Suppressor macrophage treated with lipopolysaccharide for 4 hours (primary cell): Measurements from ENCODE around the gene PTPRR.
A peak's percentile ranks its signal among the peaks of the same experiment; 100 is the strongest.

ENCODE experiments used
- DNase-seq: peaks from one replicate; pipeline ENCODE4 v3.0.0-alpha.2; 2020

Gene PTPRR

GRCh38 chr12:70683976-70684375 lies 236.6 kb downstream of the PTPRR start:
- no peak for DNase-seq

- DNase-seq, result no peak
Measured at GRCh38 chr12:70671698-70672097, 248.8 kb downstream of the PTPRR start.

- DNase-seq, result no peak
Measured at GRCh38 chr12:70670948-70671347, 249.6 kb downstream of the PTPRR start.

- no peak for DNase-seq
Measured at GRCh38 chr12:70667253-70667652, 253.3 kb downstream of the PTPRR start.

GRCh38 chr12:70666364-70666763 lies 254.2 kb downstream of the PTPRR start:
- no peak for DNase-seq

- no peak for DNase-seq
Measured at GRCh38 chr12:70664465-70664881, 256.1 kb downstream of the PTPRR start.

GRCh38 chr12:70663838-70664237 lies 256.7 kb downstream of the PTPRR start:
- DNase-seq, result no peak

GRCh38 chr12:70661466-70662161 lies 258.9 kb downstream of the PTPRR start:
- peak; percentile 37 for DNase-seq

- peak; percentile 15 for DNase-seq
Measured at GRCh38 chr12:70660620-70661219, 259.8 kb downstream of the PTPRR start.

GRCh38 chr12:70660002-70660604 lies 260.4 kb downstream of the PTPRR start:
- no peak for DNase-seq

- DNase-seq, result no peak
Measured at GRCh38 chr12:70659077-70659606, 261.4 kb downstream of the PTPRR start.

- no peak for DNase-seq
Measured at GRCh38 chr12:70657616-70658286, 262.8 kb downstream of the PTPRR start.

GRCh38 chr12:70652451-70652850 lies 268.1 kb downstream of the PTPRR start:
- no peak for DNase-seq

GRCh38 chr12:70648831-70649230 lies 271.7 kb downstream of the PTPRR start:
- DNase-seq, result no peak

GRCh38 chr12:70648191-70648590 lies 272.3 kb downstream of the PTPRR start:
- no peak for DNase-seq

- no peak for DNase-seq
Measured at GRCh38 chr12:70646850-70647249, 273.7 kb downstream of the PTPRR start.

GRCh38 chr12:70645494-70646317 lies 274.8 kb downstream of the PTPRR start:
- DNase-seq, result peak; percentile 13

GRCh38 chr12:70644861-70645260 lies 275.7 kb downstream of the PTPRR start:
- DNase-seq, result no peak

GRCh38 chr12:70643939-70644338 lies 276.6 kb downstream of the PTPRR start:
- no peak for DNase-seq

GRCh38 chr12:70641691-70642090 lies 278.8 kb downstream of the PTPRR start:
- DNase-seq, result no peak

- no peak for DNase-seq
Measured at GRCh38 chr12:70640901-70641300, 279.6 kb downstream of the PTPRR start.

GRCh38 chr12:70639535-70639934 lies 281.0 kb downstream of the PTPRR start:
- DNase-seq, result no peak
